WI38 (cell line): ENCODE data around the gene DCUN1D3.

Experiments used
- H3K4me3 ChIP-seq: 2 replicates; pipeline ENCODE4 v1.5.1; 2011; ENCODE audit warnings: low read depth, mild to moderate bottlenecking, control low read depth, low read length
- CTCF ChIP-seq: IDR thresholded peaks from 2 replicates; pipeline ENCODE4 v1.5.1; 2012; ENCODE audit warnings: low read depth, mild to moderate bottlenecking, control low read depth, low read length

Gene DCUN1D3

GRCh38 chr16:20851601-20852000 is 48.6 kb downstream of the DCUN1D3 start:
- H3K4me3 ChIP-seq = no peak overlapping the region
- no peak for TF ChIP-seq CTCF

- H3K4me3 ChIP-seq = no peak overlapping the region
- no peak for TF ChIP-seq CTCF
These were observed 49.2 kb downstream of the DCUN1D3 start for GRCh38 chr16:20850981-20851380.

- peak; percentile 99 for TF ChIP-seq CTCF
- H3K4me3 ChIP-seq = no peak overlapping the region
These were observed 50.4 kb downstream of the DCUN1D3 start for GRCh38 chr16:20849589-20850390.

GRCh38 chr16:20847550-20847949 is 52.6 kb downstream of the DCUN1D3 start:
- no peak for TF ChIP-seq CTCF
- H3K4me3 ChIP-seq = no peak overlapping the region

GRCh38 chr16:20846551-20846950 is 53.6 kb downstream of the DCUN1D3 start:
- H3K4me3 ChIP-seq = no peak overlapping the region

GRCh38 chr16:20846030-20846429 is 54.1 kb downstream of the DCUN1D3 start:
- TF ChIP-seq CTCF = no peak
- H3K4me3 ChIP-seq = no peak overlapping the region

More at GRCh38 chr16:20846551-20846950, 53.6 kb downstream of the DCUN1D3 start:
- no peak for TF ChIP-seq CTCF

GRCh38 chr16:20844588-20844987 is 55.6 kb downstream of the DCUN1D3 start:
- no peak for TF ChIP-seq CTCF
- no peak overlapping the region for H3K4me3 ChIP-seq
